Panc1 (cell line): Measurements from ENCODE around the gene ADAMTS4. TPM values are rescaled to one million over a fixed set of nuclear protein-coding genes. Genes with fewer than 3 reads are reported as not detected.
A peak's percentile ranks its signal among the peaks of the same experiment; 100 is the strongest.

Experiments used
- ATAC-seq: fragments of 200-7000 bp; cut with Tn5 transposase; 2 replicates; pipeline ENCODE4 v1.9.1; 2020; ENCODE audit warnings: mild to moderate bottlenecking, moderate library complexity
- BruUV-seq: library from RNA; stranded (reverse); fragments of 400-500 nt; replicated peaks from 2 replicates; lab custom pipeline; 2021; lab: Mats Ljungman, UMichigan
- CTCF ChIA-PET: fragments of 300-600 bp; sonication (Branson Sonifier 250); formaldehyde crosslinking; loops from one replicate; lab custom pipeline; 2022; ENCODE audit warnings: antibody characterized with exemption; lab: Charles Lee
- POLR2A ChIA-PET: fragments of 300-600 bp; sonication (Branson Sonifier 250); formaldehyde crosslinking; loops from one replicate; lab custom pipeline; 2022; ENCODE audit warnings: antibody characterized with exemption; lab: Charles Lee
- DNase-seq: peaks from one replicate; pipeline ENCODE4 v3.0.0-alpha.2; 2010; ENCODE audit warnings: low read depth, low spot score
- H3K27ac ChIP-seq: 2 replicates; pipeline ENCODE4 v1.5.1; 2011; ENCODE audit warnings: mild to moderate bottlenecking, low read length, inconsistent platforms
- H3K27me3 ChIP-seq: fragments of 200-500 bp; sonication (Bioruptor generic); 2 replicates; pipeline ENCODE4 v1.6.0; 2014; ENCODE audit warnings: low read length, inconsistent platforms; ENCODE audit not compliant: control insufficient read depth, insufficient read depth
- H3K36me3 ChIP-seq: fragments of 200-500 bp; sonication (Bioruptor generic); 2 replicates; pipeline ENCODE4 v1.5.1; 2014; ENCODE audit warnings: inconsistent platforms, mild to moderate bottlenecking, low read length, moderate library complexity; ENCODE audit not compliant: control insufficient read depth, insufficient read depth
- H3K4me1 ChIP-seq: 2 replicates; pipeline ENCODE4 v1.5.1; 2011; ENCODE audit warnings: inconsistent platforms, mild to moderate bottlenecking, low read length, moderate library complexity; ENCODE audit not compliant: control insufficient read depth, insufficient read depth
- H3K4me3 ChIP-seq, 2 experiments: 2 replicates each; pipeline ENCODE4 v1.5.1; 2011 to 2012; ENCODE audit warnings: low read depth in 2 of 2, low read length in 2 of 2, mild to moderate bottlenecking in 2 of 2, inconsistent platforms in 1 of 2, moderate library complexity in 1 of 2
- H3K9me3 ChIP-seq: fragments of 200-500 bp; sonication (Bioruptor generic); 2 replicates; pipeline ENCODE4 v1.5.1; 2014; ENCODE audit warnings: low read depth, mild to moderate bottlenecking, inconsistent platforms, low read length, moderate library complexity; ENCODE audit not compliant: control insufficient read depth, insufficient read depth
- POLR2AphosphoS5 ChIP-seq: IDR thresholded peaks from 2 replicates; pipeline ENCODE4 v1.6.1; 2012; ENCODE audit warnings: mild to moderate bottlenecking, low read depth, low read length, moderate library complexity
- SIN3A ChIP-seq: IDR thresholded peaks from 2 replicates; pipeline ENCODE4 v1.6.1; 2012; ENCODE audit warnings: low read depth, mild to moderate bottlenecking, low read length, moderate library complexity, borderline replicate concordance; ENCODE audit not compliant: insufficient read depth
- TCF7L2 ChIP-seq: IDR thresholded peaks from 2 replicates; pipeline ENCODE4 v1.6.1; 2011; ENCODE audit warnings: mild to moderate bottlenecking, low read depth, low read length, inconsistent platforms
- in situ Hi-C: cut with HindIII; loops from 2 replicates; pipeline ENCODE4 v1.10.0; 2016; ENCODE audit warnings: low sequenced_read_pairs, low pct_unique_long_range_greater_than_20kb
- intact Hi-C: fragments of 100-400 bp; cut with micrococcal nuclease; formaldehyde crosslinking; loops from one replicate; pipeline ENCODE4 v1.10.0; 2022; ENCODE audit not compliant: unreplicated experiment
- total RNA-seq: library from RNA; stranded (reverse); gene quantifications from one replicate; pipeline ENCODE4 v1.2.1, GENCODE V29; 2021; ENCODE audit not compliant: unreplicated experiment
- TF ChIP-seq, protein P1 (sequence below), 2 experiments: IDR thresholded peaks; 2 replicates each; pipeline ENCODE4 v1.6.1; 2011 to 2012; ENCODE audit warnings: low read depth in 2 of 2, control low read depth in 1 of 2, low read length in 1 of 2, mild to moderate bottlenecking in 1 of 2, moderate library complexity in 1 of 2; ENCODE audit not compliant: insufficient read depth in 1 of 2
- TF ChIP-seq, protein P2 (sequence below): fragments of 450-650 bp; IDR thresholded peaks from 2 replicates; pipeline ENCODE4 v1.5.1; 2017; ENCODE audit warnings: mild to moderate bottlenecking

ADAMTS4 gene
- total RNA-seq, 1 experiment from 2014 or later, result 0.26 TPM

DNA sequence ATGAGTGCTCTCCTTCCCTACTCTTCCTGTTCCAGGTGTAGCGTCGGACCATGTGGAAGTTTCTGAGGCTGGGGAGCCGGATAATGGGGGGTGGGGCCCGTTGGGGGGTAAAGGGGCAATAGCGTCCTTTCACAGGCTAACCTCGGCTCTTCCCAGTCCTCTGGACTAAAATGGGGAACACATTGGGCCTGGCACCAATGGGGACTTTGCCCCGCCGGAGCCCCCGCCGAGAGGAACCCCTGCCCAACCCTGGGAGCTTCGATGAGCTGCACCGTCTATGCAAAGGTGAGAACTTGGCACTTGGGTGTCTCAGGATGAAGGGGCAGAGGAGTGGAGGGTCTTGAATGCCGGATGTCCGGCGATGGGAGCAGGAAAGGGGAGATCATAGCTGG is 27.5 kb upstream of the ADAMTS4 start:
- TF ChIP-seq, protein P1, sequence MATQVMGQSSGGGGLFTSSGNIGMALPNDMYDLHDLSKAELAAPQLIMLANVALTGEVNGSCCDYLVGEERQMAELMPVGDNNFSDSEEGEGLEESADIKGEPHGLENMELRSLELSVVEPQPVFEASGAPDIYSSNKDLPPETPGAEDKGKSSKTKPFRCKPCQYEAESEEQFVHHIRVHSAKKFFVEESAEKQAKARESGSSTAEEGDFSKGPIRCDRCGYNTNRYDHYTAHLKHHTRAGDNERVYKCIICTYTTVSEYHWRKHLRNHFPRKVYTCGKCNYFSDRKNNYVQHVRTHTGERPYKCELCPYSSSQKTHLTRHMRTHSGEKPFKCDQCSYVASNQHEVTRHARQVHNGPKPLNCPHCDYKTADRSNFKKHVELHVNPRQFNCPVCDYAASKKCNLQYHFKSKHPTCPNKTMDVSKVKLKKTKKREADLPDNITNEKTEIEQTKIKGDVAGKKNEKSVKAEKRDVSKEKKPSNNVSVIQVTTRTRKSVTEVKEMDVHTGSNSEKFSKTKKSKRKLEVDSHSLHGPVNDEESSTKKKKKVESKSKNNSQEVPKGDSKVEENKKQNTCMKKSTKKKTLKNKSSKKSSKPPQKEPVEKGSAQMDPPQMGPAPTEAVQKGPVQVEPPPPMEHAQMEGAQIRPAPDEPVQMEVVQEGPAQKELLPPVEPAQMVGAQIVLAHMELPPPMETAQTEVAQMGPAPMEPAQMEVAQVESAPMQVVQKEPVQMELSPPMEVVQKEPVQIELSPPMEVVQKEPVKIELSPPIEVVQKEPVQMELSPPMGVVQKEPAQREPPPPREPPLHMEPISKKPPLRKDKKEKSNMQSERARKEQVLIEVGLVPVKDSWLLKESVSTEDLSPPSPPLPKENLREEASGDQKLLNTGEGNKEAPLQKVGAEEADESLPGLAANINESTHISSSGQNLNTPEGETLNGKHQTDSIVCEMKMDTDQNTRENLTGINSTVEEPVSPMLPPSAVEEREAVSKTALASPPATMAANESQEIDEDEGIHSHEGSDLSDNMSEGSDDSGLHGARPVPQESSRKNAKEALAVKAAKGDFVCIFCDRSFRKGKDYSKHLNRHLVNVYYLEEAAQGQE (IDR thresholded peaks at IDR 0.05; ENCODE audit: insufficient read depth in 1 of 2, low read depth in 2 of 2, low read length in 1 of 2), result no peak
- TF ChIP-seq, protein P2, sequence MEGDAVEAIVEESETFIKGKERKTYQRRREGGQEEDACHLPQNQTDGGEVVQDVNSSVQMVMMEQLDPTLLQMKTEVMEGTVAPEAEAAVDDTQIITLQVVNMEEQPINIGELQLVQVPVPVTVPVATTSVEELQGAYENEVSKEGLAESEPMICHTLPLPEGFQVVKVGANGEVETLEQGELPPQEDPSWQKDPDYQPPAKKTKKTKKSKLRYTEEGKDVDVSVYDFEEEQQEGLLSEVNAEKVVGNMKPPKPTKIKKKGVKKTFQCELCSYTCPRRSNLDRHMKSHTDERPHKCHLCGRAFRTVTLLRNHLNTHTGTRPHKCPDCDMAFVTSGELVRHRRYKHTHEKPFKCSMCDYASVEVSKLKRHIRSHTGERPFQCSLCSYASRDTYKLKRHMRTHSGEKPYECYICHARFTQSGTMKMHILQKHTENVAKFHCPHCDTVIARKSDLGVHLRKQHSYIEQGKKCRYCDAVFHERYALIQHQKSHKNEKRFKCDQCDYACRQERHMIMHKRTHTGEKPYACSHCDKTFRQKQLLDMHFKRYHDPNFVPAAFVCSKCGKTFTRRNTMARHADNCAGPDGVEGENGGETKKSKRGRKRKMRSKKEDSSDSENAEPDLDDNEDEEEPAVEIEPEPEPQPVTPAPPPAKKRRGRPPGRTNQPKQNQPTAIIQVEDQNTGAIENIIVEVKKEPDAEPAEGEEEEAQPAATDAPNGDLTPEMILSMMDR, result no peak
- TF ChIP-seq SIN3A (no peak), POLR2AphosphoS5 (no peak), TCF7L2 (no peak)
- Histone ChIP-seq H3K27ac (peak overlapping the region; percentile 90), H3K4me3 (peak overlapping the region; percentile 82 to 86), H3K27me3 (no peaks in the 10 kb centered on the region), H3K4me1 (peaks cover 19% of the 10 kb centered on the region), H3K9me3 (no peaks in the 10 kb centered on the region), H3K36me3 (peaks cover 2% of the 10 kb centered on the region; the same call in 1 of the 2 replicates)
- ChIA-PET POLR2A (interaction anchor here (0.7 to 1.0 kb wide), 2 partner anchors 17 to 65 kb away, joined by 3 to 5 read pairs; no protein-coding TSS in a partner anchor), CTCF (interaction anchor here (0.7 to 2.5 kb wide), 6 partner anchors 12 to 156 kb away, joined by 5 to 30 read pairs (median 10); partner anchors contain the start of gene NR1I3)
- intact Hi-C loops (loop anchor here (5.0 kb wide), 2 partner anchors 66 to 146 kb away; no protein-coding TSS in a partner anchor), in situ Hi-C loops (no loop called here)
- no TSS peak for BruUV-seq
- DNase-seq, result no peak
- ATAC-seq, result no peak

DNA sequence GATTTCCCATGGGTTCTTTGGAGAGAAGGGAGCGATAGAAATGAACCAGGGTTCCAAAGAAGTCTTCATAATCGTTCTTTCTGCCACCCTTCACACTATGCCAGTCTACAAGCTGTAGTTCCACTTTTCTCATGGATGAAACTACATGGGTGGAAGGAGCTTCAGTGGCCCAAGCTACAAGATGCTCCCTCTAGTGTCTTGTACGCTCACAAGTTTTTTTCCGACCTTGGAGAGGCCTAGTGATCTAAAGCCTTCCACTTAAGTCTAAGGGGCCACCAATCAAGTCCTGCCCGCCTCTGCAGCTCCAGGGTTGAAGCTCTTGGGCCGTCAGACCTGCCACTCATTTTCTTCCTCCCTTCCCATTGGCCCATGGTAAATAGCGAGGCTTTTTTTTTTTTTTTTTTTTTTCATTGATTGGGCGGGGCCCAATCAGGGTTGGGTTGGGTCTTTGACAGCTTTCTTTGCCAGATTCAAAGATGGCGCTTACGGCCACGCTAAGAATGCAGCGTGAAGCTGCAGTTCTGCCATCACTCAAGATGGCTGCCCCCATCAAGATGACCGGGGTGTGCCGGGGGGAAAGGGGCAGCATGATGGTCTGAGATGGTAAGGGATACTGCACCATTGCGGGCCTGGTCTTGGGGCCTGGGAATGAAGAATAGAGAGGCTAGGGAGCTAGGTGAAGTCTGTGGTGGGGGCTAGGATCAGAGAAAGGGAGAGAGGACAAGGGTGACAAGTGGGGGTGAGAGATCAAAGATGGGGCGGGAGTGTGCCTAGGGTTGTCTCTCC is 26.9 kb upstream of the ADAMTS4 start, which contains the start of gene TOMM40L:
TSS of gene TOMM40L (plus strand) at position 527 of the 786 bp plus-strand sequence. CDS start 430 bp downstream, outside the sequence.
- CTCF ChIA-PET, result interaction anchor here (0.5 to 2.5 kb wide), 10 partner anchors 33 to 1038 kb away, joined by 3 to 30 read pairs (median 10); no protein-coding TSS in a partner anchor
- BruUV-seq, result no TSS peak

More for the DNA sequence above, 26.9 kb upstream of the ADAMTS4 start, which contains the start of gene TOMM40L:
- H3K4me3 ChIP-seq, result peak within 1 kb of the TSS; percentile 82 to 86
- intact Hi-C loops (loop anchor here (5.0 kb wide), 2 partner anchors 67 to 147 kb away; no protein-coding TSS in a partner anchor), in situ Hi-C loops (no loop called here)
- H3K27ac ChIP-seq, result peak within 1 kb of the TSS; percentile 90
- peak; percentile 90 for DNase-seq
- no peaks in the 10 kb centered on the region for H3K9me3 ChIP-seq
- H3K27me3 ChIP-seq, result no peaks in the 10 kb centered on the region
- ATAC-seq, result peak; percentile 92
- peaks cover 19% of the 10 kb centered on the region for H3K4me1 ChIP-seq
- TF ChIP-seq, protein P1 (IDR thresholded peaks at IDR 0.05; ENCODE audit: insufficient read depth in 1 of 2, low read depth in 2 of 2, low read length in 1 of 2), result no peak
- TF ChIP-seq TCF7L2, result peak; percentile 55; the same call in 1 of the 2 replicates
- TF ChIP-seq, protein P2, result peak; percentile 58; the same call in 1 of the 2 replicates
- TF ChIP-seq SIN3A, result no peak
- TF ChIP-seq POLR2AphosphoS5, result 0 out of 2 replicates have a peak, but pooled peaks have one; percentile 36
- H3K36me3 ChIP-seq, result peaks cover 2% of the 10 kb centered on the region; the same call in 1 of the 2 replicates
- POLR2A ChIA-PET, result interaction anchor here (0.6 to 1.6 kb wide), 6 partner anchors 17 to 119 kb away, joined by 3 to 11 read pairs (median 4); partner anchors contain the start of gene NDUFS2
